GM12865 (cell line): ENCODE measurements around the gene TMEM132D.

ENCODE experiments used
- DNase-seq: peaks from one replicate; pipeline ENCODE4 v3.0.0; 2010; ENCODE audit warnings: low read depth
- H3K4me3 ChIP-seq: 2 replicates; pipeline ENCODE4 v1.5.1; 2011; ENCODE audit warnings: mild to moderate bottlenecking, low read depth, low read length, control low read depth
- CTCF ChIP-seq: IDR thresholded peaks from 2 replicates; pipeline ENCODE4 v1.5.1; 2011; ENCODE audit warnings: low read length, control low read depth, low read depth, inconsistent platforms; ENCODE audit not compliant: insufficient read depth; ENCODE audit errors: missing control alignments

Gene TMEM132D

GRCh38 chr12:129613314-129613713, 290.5 kb downstream of the TMEM132D start:
- DNase-seq: no peak
- H3K4me3 ChIP-seq: no peak overlapping the region
- TF ChIP-seq CTCF: no peak

GRCh38 chr12:129610601-129611120, 293.2 kb downstream of the TMEM132D start:
- no peak overlapping the region for H3K4me3 ChIP-seq
- TF ChIP-seq CTCF: no peak
- no peak for DNase-seq

GRCh38 chr12:129607756-129608155, 296.1 kb downstream of the TMEM132D start:
- no peak for TF ChIP-seq CTCF
- no peak for DNase-seq
- H3K4me3 ChIP-seq: no peak overlapping the region

DNA sequence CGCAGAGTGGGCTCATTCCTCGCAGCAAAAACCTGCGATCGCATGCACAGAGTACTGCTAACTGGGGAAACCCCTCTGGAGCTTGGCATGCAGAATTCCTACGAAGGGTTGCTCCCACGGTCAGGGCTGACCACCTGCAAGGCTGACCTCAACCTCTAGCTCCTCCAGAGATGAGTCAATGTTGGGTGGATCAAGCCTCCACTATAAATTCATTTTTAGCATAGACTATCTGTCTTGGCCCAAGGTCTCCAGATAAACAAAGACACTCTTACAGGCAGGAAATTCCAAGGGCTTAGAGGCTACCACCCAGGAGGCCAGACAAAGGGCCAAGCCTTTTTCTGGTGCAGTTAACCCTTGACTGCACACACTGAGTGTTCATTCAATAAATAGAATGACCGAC, 296.5 kb downstream of the TMEM132D start:
- TF ChIP-seq CTCF: no peak
- DNase-seq: no peak
- no peak overlapping the region for H3K4me3 ChIP-seq

DNA sequence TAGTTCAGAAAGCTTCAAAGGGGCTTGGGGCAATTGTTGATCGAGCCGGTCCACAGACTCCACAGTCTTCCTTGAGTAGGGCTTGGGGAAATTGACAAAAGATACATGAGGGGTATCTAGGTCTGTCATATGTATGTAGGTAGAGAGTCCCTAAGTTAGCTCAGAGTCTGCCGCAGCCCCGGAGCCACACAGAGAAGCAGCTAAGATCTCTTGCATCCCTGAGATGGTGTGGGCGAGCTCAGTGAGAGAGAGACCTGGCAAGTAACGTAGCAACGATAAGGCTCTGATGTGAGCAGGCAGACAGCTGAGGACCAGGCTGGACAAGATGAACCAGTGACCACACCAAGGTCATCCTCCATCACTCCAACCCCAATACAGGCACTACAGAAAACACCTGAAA, 297.6 kb downstream of the TMEM132D start:
- no peak for TF ChIP-seq CTCF
- DNase-seq: no peak
- no peak overlapping the region for H3K4me3 ChIP-seq

GRCh38 chr12:129605666-129606065, 298.2 kb downstream of the TMEM132D start:
- no peak for DNase-seq
- TF ChIP-seq CTCF: no peak
- H3K4me3 ChIP-seq: no peak overlapping the region

DNA sequence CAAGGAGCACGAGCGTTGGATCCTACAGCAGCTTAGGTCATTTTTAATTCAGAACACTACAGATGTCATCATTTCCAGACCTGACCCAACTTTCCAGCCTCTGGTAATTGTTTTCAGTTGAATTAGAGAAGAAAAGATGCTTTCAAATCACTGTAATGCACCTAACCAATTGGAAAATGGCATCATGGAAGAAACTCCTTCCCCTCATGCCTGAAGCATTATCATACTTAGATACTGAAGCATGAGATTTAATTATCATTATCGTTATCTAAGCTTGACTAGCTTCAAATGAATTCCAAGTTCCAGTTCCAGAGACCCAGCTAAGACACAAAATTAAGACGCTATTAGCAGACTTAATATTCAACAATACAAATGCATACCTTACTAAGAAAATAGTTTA, 299.3 kb downstream of the TMEM132D start:
- DNase-seq: no peak
- H3K4me3 ChIP-seq: no peak overlapping the region
- TF ChIP-seq CTCF: no peak
